DMS79 (cell line): ENCODE measurements around the gene OS9.

Source experiments
- DNase-seq: peaks from one replicate; lab custom pipeline; 2025; lab: John Stamatoyannopoulos, UW

The OS9 gene

DNA sequence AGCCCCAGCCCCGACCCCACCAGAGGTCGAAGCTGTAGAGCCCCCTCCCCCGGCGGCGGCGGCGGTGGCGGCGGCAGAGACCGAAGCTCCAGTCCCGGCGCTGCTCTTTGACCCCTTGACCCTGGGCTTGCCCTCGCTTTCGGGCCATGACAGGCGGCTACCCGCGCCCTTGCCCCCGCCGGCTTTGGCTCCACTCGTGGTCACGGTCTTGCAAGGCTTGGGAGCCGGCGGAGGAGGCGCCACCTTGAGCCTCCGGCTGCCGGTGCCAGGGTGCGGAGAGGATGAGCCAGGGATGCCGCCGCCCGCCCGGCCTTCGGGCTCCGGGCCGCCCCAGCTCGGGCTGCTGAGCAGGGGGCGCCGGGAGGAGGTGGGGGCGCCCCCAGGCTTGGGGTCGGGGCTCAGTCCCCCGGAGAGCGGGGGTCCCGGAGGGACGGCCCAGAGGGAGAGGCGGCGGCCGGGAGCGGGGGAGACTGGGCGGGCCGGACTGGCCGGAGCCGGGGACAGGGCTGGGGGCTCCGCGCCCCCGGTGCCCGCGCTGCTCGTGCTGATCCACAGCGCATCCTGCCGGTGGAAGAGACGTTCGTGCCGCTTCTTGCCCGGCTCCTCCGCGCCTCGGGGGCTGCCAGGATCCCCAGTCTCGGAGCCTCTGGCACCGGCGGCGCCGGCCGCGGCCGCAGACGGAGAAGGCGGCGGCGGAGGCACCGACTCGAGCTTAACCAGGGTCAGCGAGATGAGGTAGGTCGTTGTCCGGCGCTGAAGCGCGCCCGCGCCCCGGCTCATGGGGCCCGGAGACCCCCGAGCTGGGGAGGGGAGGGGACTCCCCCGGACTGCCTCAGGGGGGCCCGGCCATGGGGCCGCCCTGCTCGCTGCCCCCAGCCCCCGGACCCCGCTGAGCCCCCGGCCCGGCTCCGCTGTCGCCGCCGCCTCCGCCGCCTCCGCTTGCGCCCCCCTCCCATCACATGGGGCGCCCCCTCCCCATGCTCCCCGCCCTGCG is 43.8 kb downstream of the OS9 start:
- DNase-seq, result no peak

DNA sequence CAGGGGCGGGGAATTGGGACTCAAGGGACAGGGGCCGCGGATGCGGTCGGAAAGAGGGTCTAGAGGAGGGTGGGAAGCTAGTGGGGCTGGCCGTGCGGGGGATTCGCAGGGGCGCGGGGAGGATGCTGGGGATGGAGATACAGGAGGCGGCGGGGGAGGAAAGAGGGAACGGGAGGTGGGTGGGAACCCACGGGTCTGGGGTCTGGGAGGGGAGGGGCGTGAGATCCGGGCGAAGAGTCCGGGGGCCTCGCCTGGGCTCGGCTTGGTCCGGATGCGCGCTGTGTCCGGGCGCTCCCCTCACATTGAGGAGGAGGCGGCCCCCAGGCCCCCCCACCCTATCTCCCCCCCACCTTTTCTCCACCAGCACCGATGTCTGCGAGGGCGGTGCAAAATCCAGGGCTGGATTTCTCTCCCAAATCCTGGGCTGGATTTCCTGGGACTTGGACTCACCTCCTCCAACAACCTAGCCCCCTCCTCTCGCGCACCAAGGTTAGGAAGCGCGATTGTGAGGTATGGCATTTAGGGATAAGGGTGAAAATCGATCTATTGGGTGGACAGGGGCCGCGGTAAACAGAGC is 44.8 kb downstream of the OS9 start, which contains the start of gene AGAP2:
AGAP2 (minus strand) TSS at position 82 of the 577 bp plus-strand sequence. CDS start 496 bp downstream, outside the sequence.
- no peak for DNase-seq

DNA sequence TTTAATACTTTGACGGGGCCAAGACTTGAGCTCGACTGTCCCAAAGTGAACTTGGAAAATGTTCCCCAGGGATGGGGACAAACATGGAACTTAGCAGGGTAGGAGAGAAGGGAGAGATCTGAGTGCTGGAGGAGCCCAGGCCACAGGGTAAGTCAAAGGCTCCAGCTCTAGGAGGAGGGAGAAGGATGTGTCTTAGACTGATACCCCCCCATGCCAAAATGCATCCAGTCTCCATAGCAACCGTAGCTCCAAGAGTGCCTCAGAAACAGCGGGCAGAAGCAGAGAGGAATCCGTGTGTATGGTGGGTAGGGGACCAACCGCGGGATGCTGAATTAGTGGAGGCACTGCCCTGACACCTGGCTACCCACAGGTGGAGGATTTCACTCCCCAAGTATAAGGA is 45.5 kb downstream of the OS9 start:
- no peak for DNase-seq

DNA sequence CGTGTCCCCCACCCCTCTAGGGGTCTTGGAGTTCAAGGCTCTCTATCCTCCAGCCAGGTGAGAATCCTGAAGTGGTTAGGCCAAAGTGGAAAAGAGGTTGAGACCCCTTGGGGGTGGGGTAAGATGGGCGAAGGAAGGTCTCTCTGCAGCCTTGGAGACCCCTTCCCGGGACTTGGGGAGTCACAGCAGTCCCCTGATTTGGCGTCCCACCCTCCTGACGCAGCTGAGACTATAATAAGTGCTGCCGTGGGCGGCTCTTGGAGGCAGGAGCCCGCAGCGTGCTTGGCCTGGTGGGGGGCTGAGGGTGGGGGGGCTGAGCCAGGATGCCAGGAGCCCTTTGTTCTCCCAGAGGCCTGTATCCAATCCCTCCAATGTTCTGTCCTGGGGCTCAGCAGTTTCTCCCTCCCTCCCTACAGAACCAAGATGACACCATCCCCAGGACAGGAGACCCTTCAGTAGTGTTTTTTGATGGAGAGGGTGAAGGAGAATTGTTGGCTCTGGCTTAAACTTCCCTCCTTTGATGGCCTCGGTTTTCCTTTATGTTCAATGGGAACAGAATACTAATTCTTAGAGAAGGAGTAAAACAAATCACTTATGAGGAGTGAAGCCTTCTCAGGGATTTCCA is 46.1 kb downstream of the OS9 start:
- no peak for DNase-seq

DNA sequence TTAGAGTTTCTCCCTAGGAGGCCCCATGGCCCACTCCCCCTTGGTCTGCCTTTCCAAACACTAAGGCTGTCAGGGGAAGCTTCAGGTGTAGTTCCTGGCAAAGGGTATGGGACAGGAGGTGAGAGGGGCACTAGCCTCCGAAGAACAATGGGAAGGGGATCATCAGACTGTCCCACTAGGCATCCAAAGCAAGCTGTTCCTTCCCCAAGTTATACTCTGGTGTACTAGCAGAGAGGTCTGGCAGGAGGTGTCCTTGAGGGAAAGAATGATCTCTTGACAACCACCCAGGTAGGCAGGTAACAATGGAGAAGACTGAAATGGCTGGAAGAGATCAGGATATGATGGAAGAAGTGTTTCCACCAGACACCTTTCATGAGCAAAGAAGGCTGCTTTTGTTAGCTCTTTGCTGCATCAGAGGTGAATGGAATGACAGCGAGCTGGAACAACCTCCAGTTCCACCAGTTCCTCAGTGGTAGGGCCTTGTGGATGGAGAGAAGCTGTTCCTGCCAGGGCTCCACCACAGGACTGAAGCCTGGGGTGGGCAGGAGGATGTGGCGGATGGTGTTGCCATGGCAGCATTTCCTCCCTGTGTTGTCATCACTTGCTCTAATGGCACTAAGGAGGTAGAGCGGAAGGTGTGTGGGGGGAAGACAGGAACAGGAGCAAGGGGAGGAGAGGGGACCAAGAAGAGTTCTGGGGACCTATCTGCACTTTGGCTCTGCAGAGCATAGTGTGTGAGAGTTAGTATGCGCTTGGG is 46.9 kb downstream of the OS9 start:
- DNase-seq, result no peak

DNA sequence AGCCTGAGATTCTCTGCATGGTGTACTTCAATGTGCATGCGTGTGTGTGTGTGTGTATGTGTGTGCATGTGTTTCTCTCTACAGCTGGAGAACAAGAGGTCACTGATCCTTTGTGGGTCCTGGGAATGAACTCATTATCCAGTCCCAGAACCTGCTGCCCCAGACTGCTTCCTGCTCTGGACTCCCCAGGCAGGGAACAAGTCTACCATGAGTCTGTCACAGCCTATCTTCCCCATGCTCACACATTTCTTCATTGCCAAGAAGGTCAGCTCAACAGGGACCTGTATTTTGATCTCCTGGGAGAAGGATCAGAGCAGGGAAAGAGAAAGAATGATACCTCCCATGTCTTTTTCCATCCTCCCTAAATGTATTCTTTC is 47.5 kb downstream of the OS9 start:
- DNase-seq, result no peak

DNA sequence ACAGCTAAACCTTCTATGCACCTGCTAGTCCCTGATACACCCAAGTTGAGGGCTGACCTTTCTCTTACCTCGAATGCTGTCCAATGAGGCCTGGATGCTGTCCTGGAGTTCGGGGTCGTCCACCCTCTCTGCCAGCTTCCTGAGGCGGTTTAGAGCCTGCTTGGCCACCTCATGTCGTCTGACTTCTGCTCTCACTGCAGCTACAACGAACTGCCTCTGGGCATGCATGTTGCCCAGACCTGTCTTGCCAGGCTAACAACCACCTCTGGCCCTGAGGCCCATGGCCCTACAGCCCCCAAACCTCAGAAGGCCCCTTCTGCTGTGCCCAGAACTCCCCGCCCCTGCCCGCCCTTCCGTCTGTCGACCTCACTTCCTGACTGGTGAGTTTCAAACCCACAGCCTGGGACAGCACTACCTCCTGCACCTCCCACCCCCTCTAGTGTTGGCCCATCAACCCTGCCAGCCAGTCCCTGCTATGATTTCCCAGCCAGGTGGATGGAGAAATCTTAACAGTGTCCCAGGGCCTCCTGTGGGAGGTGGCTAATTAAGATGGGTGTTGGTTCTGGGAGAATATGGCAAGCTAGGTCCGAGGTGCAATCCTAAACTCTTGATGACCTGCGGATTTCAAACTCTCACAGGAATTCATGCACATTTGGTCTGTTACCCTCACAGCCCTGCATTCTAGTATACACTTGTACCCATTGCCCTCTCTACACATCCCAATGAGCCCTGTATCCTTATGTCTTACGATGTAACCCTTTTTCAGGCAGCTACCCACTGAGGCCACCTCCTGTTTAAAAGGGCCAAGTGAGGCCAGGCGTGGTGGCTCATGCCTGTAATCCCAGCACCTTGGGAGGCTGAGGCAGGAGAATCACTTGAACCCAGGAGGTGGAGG is 48.2 kb downstream of the OS9 start:
- DNase-seq, result no peak

DNA sequence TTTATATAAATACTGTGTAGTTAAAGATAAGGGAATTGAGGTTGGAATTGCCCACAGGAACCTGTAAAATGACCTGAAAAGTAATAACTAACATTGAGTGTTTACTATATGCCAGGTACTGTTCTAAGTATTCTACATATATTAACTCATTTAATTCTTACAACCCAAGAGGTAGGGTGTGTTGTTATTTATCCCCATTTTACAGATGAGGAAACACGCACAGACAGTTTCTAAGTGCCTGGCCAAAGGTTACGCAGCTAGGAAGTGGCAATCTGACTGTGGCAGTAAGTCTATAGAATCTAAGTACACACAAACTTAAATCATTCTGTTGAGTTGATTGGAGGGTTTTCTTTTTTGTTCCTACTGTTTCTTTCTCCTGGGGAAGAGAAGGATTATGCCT is 49.8 kb downstream of the OS9 start:
- no peak for DNase-seq

DNA sequence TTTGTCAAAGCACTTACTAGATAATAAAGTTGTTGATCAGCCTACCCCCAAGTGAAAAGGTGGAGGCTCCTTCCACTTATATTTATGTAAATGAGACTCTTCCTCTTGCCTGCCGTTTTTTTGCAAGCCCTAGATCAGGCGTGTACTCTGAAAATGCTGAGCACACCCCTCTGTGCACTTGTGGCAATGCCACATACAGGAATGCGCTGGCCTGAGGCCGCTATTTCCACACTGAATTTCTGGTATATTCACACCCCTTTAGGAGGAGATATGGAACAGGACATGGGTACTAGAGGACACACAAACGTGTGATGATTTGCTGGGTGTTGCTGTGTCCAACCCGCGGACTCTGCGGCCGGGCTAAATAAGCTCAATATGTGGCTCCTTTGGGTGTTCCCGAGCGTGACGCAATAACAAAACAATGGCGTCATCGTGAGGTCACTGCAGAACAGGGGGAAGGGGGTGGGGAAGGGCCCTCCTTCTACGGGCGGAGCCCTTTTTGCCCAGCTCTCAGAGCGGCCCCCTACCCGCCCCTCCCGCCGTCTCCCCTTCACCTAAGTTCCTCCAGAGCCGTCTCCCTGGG is 50.4 kb downstream of the OS9 start:
- DNase-seq, result peak; percentile 60

DNA sequence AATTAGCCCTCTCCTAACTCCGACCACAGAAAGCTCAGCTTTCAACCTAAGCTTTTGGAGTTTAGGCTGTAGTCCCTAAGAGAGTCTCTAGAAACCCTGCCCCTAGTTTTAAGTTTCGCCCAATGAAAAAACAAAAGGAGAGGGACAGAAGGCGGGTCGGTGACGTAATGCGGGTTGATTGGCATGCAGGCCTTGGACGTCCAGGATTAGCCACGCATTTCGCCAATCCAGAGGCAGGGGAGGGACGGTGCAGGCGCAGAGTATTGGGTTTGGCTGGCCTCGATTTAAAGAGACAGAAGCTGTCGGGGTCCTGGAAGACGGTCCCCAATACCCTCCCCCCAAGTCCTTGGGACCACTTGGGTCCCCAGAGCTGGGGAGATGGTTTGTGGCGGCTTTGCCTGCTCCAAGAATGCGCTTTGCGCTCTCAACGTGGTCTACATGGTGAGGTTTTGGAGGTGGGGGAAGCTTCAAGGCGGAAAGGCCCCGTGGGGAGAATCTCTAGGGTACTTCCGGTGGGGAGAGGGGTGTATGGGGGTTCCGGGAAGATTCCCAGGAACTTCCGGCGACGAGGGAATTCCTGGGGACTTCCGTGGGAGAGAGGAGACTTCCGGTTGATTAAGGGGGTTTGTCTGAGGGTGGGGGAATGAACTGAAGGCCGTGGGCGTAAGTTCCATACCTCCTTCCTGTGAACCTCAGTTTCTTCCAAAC is 51.0 kb downstream of the OS9 start, which contains the start of gene TSPAN31:
TSPAN31 (plus strand) TSS at position 263 of the 708 bp plus-strand sequence; CDS start at position 379, 116 bp downstream.
- DNase-seq, result peak; percentile 91

DNA sequence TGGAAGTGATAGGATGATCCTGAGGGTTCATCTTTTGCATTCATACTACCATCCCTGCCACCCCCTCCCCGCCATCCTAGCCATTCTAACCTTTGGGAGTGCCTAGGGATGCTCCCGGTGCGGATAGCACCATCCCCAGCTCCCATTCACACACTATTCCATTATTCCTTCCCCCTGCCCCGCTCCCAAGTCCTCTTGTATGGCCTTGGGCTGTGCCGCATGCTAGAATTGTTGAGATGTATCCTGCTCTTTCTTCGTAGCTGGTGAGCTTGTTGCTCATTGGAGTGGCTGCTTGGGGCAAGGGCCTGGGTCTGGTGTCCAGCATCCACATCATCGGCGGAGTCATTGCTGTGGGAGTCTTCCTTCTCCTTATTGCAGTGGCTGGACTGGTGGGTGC is 51.6 kb downstream of the OS9 start:
- DNase-seq, result no peak

DNA sequence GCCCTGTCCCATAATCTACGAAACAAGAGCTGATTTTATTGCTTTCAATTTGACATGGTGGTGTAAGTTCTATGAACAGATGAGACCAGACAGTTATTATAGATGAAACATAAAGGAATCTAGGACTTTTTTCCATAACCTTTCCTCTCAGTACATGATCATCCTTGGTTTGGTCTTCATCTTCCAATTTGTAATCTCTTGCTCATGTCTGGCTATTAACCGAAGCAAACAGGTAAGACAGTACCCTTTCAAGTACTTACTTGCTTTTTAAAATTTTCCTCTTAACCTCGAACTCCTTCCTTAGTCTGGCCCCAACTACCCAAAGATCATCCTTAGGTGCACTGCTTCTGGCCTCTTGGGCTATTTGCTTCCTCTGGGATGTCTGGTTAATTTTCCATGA is 52.1 kb downstream of the OS9 start:
- no peak for DNase-seq

DNA sequence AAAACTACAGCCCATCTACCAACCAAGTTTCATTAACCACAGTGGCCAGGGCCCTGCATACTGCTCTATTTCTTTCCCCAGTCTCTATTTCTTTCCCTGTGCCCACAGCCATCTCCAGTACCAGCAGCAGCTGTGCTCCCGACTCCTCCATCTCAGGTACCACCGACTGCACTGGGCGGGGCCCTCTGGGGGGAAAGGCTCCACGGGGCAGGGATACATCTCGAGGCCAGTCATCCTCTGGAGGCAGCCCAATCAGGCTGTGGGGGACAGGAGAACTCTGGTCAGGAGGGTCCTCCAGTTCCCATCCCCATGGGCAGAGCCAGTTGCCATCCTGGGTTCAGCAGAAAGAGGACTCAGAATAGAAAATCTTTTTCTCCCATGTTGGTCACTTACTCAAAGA is 55.1 kb downstream of the OS9 start:
- no peak for DNase-seq

DNA sequence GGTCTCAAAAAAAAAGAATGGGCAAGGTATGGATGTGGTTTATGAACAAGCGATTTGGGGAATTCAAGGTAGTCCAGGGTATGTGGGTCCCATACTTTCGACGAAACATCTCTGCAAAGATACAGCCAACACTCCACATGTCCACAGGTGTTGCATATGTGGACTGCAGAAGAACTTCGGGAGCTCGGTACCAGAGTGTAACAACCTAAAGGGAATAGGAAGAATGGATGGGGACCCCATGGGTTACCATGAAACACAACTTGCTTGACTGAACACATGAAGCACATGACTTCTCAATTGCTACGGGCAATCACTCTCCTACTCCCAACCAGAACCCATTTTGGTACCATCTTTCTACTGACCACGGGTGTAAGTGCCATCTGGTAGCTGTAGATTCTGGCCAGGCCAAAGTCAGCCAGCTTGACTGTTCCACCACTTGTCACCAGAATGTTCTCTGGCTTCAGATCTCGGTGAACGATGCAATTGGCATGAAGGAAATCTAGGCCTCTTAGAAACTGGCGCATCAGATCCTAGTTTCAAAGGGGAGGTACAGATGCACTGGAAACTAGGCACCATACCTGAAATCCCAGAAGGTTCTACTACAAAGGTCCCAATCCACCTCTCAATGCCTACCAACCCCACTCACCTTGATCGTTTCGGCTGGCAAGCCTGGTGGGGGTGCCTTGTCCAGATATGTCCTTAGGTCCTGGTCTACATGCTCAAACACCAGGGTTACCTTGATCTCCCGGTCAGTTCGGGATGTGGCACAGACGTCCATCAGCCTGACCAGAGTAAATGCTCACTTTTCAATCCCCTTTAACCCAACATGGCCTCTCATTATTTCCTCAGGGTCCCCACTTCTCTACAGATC is 56.9 kb downstream of the OS9 start:
- DNase-seq, result no peak

DNA sequence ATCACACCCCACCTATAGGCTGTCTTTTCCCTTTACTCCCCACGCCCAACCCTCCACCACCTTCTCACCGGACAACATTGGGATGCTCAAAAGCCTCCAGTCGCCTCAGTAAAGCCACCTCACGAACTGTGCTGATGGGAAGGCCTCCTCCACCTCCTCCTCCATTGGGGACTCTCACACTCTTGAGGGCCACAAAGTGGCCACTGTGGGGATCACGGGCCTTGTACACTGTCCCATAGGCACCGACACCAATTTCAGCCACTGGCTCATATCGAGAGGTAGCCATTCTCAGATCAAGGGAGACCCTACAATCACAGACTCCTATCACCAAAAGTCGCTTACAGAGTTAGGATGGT is 57.5 kb downstream of the OS9 start:
- no peak for DNase-seq

DNA sequence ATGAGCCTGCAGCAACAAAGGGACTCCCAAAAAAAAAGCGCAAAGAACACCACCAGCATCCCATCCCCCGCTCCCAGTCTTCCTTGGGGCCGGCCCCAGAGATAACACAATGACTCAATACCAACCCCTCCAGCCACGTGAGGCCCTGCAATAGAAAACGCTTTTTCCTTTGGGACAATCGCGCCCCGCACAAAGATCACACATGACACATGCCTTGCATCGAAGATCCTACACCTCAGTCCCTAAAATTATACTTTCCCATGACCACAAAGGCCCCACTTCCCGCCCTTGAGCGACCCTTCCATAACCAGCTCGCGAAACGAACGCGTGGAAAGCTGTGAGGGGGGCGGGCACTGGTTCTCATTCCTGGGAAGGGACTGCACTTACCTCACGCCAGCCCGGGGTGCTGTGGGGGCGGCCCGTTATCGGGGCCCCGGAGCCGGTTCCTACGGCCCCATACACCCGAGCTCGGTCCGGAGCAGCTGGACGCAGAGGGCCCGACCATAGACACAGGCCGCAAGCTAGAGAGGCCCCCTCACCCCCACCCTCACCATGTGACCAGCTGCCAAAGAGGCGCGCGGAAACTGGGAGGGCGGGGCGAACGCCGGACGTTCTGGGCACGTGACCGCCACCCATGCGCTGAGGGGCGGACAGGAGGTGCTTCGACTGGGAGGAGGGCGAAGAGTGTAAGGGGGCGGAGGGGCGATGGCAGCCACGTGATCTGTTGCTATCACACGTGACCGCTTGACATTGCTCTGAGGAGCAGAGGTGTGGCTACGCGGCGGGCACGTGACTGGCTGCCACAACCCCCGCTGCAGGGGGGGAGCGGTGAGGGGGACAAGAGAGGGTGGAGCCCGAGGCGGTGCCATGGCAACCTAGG is 58.1 kb downstream of the OS9 start, which contains the start of gene CDK4:
CDK4 (minus strand) TSS at position 523 of the 880 bp plus-strand sequence. CDS start 593 bp downstream, outside the sequence.
- DNase-seq, result peak; percentile 97

DNA sequence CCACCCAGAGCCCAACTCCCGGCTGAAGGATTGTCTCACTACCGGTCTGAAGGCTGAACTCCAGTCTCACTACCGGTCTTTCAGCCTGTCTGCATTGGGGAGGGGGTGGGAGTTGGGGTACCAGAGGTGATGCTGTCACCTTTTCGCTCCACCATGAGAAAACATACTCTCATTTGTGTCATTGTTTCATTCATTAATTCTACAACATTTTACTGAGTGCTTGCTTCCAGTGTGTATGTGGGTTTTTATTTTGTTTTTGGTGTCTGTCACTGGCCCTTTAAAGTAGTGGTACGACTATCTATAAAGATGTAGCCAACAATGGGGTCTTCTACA is 58.7 kb downstream of the OS9 start:
- no peak for DNase-seq

DNA sequence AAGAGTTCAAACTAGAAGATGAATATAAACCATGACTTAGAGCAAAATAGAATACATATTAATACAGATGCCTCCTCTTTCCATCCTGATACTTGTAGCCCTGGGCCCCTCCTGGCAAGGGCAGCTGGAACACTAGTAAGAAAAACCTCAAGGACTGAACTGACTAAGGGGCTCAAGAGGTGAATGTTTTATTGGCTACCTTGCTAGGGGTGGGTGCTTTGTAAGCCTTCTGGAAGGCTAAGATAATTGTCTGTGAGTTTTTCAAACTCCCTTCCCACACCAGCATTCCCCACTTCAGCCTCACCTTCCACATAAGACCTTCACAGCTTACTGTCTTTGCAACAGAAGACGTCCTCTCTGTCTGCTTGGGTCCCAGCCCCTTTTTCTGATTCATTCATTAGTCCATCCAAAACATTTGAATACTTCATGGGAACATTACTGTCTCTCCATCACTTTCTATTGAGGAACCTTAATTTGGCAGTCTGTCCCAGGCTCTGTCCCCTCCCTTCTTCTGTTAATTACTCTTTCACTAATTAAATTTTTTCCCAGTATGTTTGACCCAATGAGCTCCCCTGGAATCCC is 59.9 kb downstream of the OS9 start:
- DNase-seq, result no peak
